Measurements from ENCODE around the gene TFB1M.
A peak's percentile ranks its signal among the peaks of the same experiment; 100 is the strongest.
"Not testable (repeated sequence)": the region's sequence is repeated elsewhere in the genome, so short reads cannot be mapped to it uniquely, and the experiment has no call there.

The TFB1M gene

DNA sequence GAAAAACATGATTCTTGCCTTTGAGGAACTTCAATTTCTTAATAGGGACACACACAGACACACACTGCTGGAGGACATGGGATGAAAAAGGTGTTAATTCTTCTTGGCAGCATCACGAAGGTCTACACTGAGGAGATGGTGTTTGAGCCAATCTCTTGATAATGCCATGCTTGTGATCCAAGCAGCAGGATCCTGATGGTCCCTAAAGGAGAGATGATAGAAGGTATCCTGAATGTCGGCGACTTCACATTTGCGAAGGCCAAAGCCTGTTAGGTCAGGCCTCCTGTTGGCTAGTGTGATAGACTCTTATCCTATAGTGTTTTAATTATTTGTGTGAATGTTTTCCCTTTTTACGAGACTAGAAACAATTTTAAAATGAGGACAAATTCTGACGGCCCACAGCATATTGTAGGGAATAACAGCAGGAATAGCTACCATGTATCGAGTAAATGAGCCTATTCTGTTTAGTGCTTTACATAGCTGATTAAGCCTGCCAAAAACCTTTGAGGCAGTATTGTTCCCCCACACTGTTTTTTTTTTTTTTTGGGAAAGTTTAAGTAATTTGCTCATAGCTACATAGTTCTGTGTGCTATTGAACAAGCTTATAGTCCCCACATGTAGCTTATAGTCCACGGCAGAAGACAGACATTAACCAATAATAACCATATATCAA lies 15.3 kb upstream of the TFB1M start:
- no peak for DNase-seq (ENCODE audit: low read depth in 2 of 2)

DNA sequence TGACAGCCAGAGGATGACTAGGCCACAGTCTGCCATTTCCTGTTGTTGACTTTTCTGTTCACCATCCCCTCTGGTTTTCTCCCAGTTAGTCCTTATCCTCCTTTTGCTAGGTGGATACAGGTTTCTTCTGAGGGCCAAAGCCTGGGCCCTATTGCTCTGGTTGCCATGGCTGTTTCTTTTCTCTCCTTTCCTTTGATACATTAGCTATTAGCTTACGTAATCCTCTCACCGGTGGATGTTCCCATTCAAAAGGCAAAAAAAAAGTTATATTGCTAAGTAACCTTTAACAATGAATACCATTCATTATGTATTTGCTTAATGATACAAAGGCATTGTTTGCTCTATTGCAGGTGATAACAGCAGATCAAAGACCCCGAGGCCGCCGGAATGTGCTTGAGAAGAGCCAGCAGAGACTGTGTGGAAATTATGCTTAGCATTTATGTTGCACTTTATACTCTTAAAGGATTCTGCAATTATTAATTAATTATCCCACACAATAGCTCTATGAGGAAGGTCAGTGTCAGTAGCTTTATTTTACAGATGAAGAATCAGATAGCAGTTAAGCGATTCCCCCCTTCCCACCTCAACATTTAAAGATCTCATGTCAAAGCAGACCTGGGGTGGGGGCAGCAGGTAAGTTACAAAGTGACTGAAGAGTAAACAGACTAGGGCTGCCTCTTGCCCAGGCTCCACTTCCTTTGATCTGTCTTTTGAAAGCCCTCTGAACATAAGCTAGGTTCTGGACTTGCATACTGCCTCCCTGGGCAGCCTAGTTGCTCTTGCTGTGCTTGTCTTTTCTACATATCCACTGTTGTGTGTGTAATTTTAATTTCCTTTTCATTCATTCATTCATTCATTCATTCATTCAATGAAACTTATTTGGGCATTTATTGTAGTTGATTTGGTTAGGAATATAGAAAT lies 14.5 kb upstream of the TFB1M start:
- DNase-seq (ENCODE audit: low read depth in 2 of 2) = no peak

GRCh38 chr6:155328074-155328538 lies 13.8 kb upstream of the TFB1M start:
- no peak for DNase-seq (ENCODE audit: low read depth in 2 of 2)

DNA sequence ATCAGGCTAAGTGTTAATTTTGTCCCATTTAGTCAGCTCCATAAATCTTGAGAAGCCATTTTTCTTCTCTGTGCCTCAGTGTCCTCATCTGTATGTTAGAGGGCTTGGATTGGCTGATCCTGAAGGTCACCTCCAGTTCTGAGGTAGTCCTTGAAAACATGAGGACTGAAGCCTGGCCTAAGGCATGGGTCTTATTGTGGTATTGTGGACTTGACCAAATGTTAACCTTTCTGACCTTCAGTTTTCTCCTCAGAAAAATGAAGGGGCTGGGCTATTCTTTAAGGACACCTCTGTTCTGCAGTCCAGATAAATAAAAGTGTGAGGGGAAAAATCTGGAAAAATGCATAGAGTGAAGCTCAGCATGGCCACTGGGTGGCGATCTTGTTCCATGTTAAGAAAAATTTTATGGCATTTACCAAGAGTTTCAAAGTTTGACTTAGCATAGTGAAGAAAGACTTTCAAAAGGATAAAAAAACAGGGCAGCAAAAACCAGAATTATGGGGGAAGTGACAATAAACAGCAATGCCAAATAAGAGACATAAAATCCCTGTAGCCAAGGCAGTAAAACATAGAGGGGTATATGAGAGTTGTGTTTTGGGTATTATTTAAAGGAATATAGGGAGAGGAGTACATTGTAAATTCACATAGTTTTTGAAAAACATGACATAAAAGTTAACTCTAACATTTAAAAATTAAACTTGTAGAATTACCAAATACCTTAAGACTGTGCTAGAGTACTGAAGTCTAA lies 13.2 kb upstream of the TFB1M start:
- DNase-seq (ENCODE audit: low read depth in 2 of 2) = peak; percentile 46 to 47

DNA sequence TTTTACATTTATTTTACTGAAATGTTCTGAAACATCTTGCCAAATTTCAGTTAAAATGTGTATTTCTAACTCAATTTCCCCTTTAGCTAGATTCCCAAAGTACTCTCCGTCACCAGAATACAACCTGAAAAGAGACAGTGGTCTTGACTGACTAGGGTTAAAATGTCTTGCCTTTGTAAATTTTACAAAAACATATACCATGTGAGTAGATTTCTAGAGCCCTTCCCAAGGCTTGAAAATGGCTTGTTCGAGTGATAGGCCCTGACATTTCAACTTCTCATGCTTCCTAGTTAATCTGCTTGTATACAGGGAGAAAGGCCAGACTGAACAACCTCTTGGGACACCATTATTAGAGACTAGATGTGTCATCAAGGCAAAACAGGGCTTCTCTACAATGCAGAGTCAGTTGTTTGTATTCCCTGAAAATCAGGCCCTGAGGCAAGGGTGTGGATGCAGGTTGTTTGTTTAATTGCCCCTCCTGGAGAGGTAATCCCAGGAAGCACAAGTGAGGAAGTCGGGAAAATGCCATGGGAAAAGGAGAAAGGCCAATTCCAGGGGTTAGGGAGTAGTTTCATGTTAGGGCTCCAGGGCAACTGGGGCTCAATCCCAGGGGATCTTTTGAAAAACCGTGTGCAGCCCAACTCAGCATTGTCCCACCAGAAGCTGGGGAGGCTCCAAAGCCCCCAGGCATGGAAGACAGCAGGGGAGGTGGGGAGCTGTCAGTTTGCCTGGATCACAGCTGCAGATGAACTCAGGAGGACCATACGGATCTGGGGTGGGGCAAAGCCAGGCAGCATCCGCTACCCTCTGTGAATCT lies 11.6 kb upstream of the TFB1M start:
- DNase-seq (ENCODE audit: low read depth in 2 of 2) = no peak

GRCh38 chr6:155324993-155325392 lies 10.7 kb upstream of the TFB1M start:
- no peak for DNase-seq (ENCODE audit: low read depth in 2 of 2)

DNA sequence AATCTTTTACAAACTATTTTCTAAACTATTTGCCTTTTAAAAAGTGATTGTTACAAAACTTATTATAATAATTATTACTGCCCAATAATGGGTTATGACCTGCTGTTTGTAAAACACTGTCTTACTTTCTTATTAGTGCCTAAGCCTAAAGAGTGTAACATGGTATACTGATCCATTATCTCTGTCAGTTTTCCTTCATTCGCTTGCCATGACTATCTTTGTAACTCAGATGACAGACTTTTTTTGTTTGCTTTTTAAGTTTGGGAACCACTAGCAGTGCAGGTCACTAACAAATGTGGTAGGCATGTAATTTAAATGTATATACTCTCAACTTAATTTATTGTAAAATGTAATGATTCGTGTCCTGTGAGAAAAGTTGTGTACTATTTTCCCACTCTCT lies 9.9 kb upstream of the TFB1M start:
- no peak for DNase-seq (ENCODE audit: low read depth in 2 of 2)

GRCh38 chr6:155319902-155320301 lies 5.6 kb upstream of the TFB1M start:
- DNase-seq (ENCODE audit: low read depth in 2 of 2) = no peak

- no peak for DNase-seq (ENCODE audit: low read depth in 2 of 2)
Measured at GRCh38 chr6:155317186-155317585, 2.9 kb upstream of the TFB1M start.

DNA sequence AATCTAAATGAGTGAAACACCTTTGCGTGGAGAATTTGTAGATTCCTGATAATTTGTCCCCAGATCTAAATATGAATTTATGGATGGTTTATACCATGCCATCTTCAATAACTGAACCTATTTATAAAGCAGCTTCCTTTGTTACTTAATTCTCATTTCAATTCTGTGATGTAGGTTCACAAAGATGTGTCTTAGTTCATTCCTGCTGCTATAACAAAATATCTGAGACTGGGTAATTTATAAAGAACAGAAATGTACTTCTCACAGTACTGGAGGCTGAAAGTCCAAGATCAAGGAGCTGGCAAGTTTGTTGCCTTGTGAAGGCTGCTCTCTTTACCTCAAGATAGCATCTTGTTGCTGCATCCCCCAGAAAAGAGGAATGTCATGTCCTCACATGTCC lies 2.1 kb upstream of the TFB1M start:
- no peak for DNase-seq (ENCODE audit: low read depth in 2 of 2)

- DNase-seq (ENCODE audit: low read depth in 2 of 2) = no peak
Measured at GRCh38 chr6:155315516-155315871, 1.2 kb upstream of the TFB1M start.

GRCh38 chr6:155314773-155315515 lies 660 bp upstream of the TFB1M start:
- DNase-seq (ENCODE audit: low read depth in 2 of 2) = peak; percentile 60 to 66

DNA sequence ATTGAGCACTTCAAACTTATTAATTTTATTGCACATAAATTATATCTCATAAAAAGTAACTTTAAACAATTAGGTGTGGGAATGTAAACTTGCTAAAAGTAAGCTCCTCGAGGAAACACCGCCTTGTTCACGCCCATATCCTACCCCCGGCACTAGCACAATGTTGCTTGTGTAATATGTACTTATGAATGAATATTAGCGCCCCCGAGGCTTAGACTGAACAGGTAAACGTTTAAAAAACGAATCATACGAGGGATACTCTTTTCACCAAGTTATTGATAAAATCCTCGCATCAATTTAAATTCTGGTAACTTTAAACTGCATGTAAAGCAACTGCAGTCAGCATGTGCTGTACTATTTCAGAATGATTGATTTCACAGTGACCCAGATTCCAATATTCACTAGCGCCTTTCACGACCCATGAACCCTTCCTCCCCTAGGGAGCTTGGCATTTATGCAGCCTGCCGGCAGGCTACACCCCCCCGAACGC lies 637 bp downstream of the TFB1M start:
- no peak for DNase-seq (ENCODE audit: low read depth in 2 of 2)

- DNase-seq (ENCODE audit: low read depth in 2 of 2) = not testable (repeated sequence)
Measured at GRCh38 chr6:155312950-155313349, 1.3 kb downstream of the TFB1M start.

DNA sequence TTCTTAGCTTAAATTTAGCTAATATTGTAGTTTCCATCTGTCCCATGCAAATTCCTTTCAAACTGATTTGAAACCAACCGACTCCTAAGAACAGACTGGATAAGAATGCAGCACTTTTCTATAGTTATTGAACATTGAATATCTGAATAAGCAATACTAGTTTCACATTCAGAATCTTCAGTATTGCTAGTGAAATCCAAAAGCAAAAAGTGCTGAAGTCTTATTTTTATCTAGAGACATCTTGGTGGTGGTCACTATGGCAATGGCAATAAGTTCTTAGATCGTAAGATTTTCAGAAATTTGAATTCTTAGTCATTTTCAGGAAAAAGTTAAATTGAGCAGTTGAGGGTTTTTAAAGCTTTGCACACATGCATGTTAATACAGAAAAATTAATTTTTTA lies 2.7 kb downstream of the TFB1M start:
- no peak for DNase-seq (ENCODE audit: low read depth in 2 of 2)

- no peak for DNase-seq (ENCODE audit: low read depth in 2 of 2)
Measured at GRCh38 chr6:155311086-155311485, 3.2 kb downstream of the TFB1M start.

GRCh38 chr6:155310596-155310995 lies 3.7 kb downstream of the TFB1M start:
- no peak for DNase-seq (ENCODE audit: low read depth in 2 of 2)

- DNase-seq (ENCODE audit: low read depth in 2 of 2) = no peak
Measured at GRCh38 chr6:155309150-155309549, 5.1 kb downstream of the TFB1M start.

- no peak for DNase-seq (ENCODE audit: low read depth in 2 of 2)
Measured at GRCh38 chr6:155306958-155307357, 7.3 kb downstream of the TFB1M start.

DNA sequence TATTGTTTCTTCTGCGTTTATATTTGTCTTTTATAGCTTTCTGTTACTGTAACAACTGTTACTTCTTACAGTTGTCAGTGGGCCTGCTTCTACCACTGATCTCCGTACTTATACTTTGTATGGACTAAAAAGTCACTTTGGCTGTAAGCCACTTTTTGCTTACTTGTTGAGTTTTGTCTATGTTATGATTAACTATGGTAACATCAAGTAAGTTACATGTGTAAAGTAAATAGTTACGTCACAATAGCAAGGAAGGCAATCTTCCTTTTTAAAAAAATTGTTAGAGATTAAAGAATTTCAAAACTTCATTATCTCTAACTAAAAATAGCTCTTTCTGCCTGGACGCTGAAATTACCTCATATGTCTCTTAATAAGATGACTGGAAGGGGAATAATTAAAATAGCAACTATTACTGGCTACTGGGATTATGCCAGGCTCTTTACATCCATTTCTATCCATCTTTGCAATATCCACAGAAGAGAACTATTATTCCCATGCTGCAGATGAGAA lies 10.9 kb downstream of the TFB1M start:
- no peak for DNase-seq (ENCODE audit: low read depth in 2 of 2)
